Tibial nerve (tissue), 4 donors: Measurements from ENCODE around the gene MBP. TPM values are rescaled to one million over a fixed set of nuclear protein-coding genes. Genes with fewer than 3 reads are reported as not detected.

Experiments used
- DNase-seq, 2 donors: peaks; one replicate each; pipeline ENCODE4 v3.0.0-alpha.2; 2019; ENCODE audit warnings: low spot score in 2 of 2
- H3K27ac ChIP-seq, 4 donors: fragments of 200-600 bp; sonication (generic) in 3 of 4; one replicate each; pipeline ENCODE4 v1.5.1; 2017 to 2019; ENCODE audit warnings: mild to moderate bottlenecking in 1 of 4
- H3K27me3 ChIP-seq, 2 donors: fragments of 200-600 bp; sonication (generic) in 1 of 2; one replicate each; pipeline versions ENCODE4 v1.5.1 to v1.6.0; 2017 to 2019
- H3K36me3 ChIP-seq, 3 donors: fragments of 200-600 bp; sonication (generic); one replicate each; pipeline ENCODE4 v1.5.1; 2018 to 2019
- H3K4me1 ChIP-seq, 4 donors: fragments of 200-600 bp; sonication (generic) in 3 of 4; one replicate each; pipeline ENCODE4 v1.5.1; 2017 to 2019
- H3K4me3 ChIP-seq, 4 donors: fragments of 200-600 bp; sonication (generic) in 3 of 4; one replicate each; pipeline ENCODE4 v1.5.1; 2017 to 2019; ENCODE audit warnings: mild to moderate bottlenecking in 1 of 4, moderate library complexity in 1 of 4
- H3K9me3 ChIP-seq, 4 donors: fragments of 200-600 bp; sonication (generic) in 3 of 4; one replicate each; pipeline ENCODE4 v1.5.1; 2017 to 2019
- EP300 ChIP-seq, 2 donors: sonication (generic); formaldehyde crosslinking; IDR thresholded peaks; one replicate each; pipeline ENCODE4 v1.6.1; 2017; ENCODE audit warnings: antibody characterized with exemption in 2 of 2, mild to moderate bottlenecking in 1 of 2
- POLR2A ChIP-seq, 2 donors: fragments of 450-650 bp; IDR thresholded peaks; one replicate each; pipeline ENCODE4 v1.6.1; 2017; ENCODE audit warnings: antibody characterized with exemption in 2 of 2, mild to moderate bottlenecking in 2 of 2, moderate library complexity in 2 of 2
- WGBS, 2 donors: methylation state at CpG; one replicate each; pipeline ENCODE4 v1.1.5; 2018; 5-methylcytosine and 5-hydroxymethylcytosine counted together
- total RNA-seq, 4 donors: library from RNA; depleted of rRNA; stranded (reverse); fragments of >200 nt; gene quantifications; one replicate each; pipeline ENCODE4 v1.1.0, GENCODE V29; 2016
- TF ChIP-seq, protein P1 (sequence below), 5 experiments: fragments of 200-600 bp in 3 of 5; fragments of 450-650 bp in 2 of 5; sonication (generic) in 3 of 5; IDR thresholded peaks; one replicate each; pipeline ENCODE4 v1.5.1; 2016 to 2019; ENCODE audit warnings: antibody characterized with exemption in 5 of 5, mild to moderate bottlenecking in 3 of 5, moderate library complexity in 2 of 5

Gene MBP
- total RNA-seq, 4 donors from 2014 or later: 831 to 1,485 (median 1,405) TPM

DNA sequence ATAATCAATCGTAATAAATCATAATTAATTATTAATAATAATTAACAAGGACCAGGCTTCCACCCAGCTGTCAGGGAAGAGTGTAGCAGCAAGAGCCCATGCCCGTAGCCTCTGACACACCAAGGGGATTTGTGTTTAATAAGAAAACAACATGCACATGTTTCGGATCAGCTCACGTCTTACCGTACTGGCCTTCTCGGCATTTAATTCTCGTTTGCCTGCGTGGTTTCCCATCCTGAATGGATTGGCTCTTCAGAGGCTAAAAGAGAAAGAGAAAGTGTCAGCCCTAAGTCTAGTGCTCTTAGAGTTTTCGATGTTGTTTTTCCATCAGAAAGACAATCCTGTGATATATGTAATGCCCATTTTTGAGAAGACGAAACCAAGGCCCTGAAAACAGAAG is 27.6 kb downstream of the MBP start:
- WGBS, 2 donors: 67 to 73% methylated on average over 10 of the region's 10 CpGs
- no peak for DNase-seq
- Histone ChIP-seq H3K27me3 (no peaks in the 10 kb centered on the region), H3K4me1 (peaks cover 0 to 90% (median 68%) of the 10 kb centered on the region in 4 donors), H3K4me3 (no peak overlapping the region), H3K9me3 (no peaks in the 10 kb centered on the region), H3K36me3 (no peaks in the 10 kb centered on the region), H3K27ac (peak overlapping the region in 3 of 4 donors; percentile 38 to 90 (median 82))
- TF ChIP-seq POLR2A (IDR thresholded peaks at IDR 0.05) (no peak), EP300 (IDR thresholded peaks at IDR 0.05) (no peak)

DNA sequence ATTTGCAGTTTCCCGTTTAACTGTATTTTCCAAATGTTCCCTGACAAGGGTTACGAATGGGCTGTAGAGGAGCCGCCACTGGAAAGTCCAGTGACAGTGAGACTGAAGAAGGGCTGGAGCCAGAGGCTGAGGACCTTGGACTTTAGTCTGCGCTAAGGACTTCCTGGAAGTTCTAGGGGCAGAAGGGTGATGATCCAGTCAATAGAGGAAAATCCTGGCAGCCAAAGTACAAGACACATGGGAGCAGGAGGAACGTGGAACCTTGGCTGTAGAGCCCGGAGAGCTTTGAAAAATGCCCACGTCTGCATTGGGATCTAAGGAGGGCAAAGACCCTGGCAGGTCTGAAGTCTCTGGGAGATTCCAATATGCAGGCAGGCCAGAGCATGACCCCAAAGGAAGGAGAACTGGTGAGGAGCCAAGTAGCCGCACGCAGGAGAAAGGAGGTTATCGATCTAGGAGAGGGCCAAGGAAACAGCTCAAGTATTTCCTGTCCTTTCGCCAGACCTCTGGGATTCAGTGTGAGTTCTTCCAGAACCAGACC is 28.5 kb downstream of the MBP start:
- Histone ChIP-seq H3K36me3 (no peaks in the 10 kb centered on the region), H3K27me3 (no peaks in the 10 kb centered on the region), H3K4me3 (no peak overlapping the region), H3K9me3 (no peaks in the 10 kb centered on the region), H3K27ac (peak overlapping the region; percentile 27 to 90 (median 64)), H3K4me1 (peaks cover 0 to 87% (median 66%) of the 10 kb centered on the region in 4 donors)
- DNase-seq: no peak
- TF ChIP-seq POLR2A (IDR thresholded peaks at IDR 0.05): no peak
- no peak for TF ChIP-seq EP300 (IDR thresholded peaks at IDR 0.05)
- TF ChIP-seq, protein P1, sequence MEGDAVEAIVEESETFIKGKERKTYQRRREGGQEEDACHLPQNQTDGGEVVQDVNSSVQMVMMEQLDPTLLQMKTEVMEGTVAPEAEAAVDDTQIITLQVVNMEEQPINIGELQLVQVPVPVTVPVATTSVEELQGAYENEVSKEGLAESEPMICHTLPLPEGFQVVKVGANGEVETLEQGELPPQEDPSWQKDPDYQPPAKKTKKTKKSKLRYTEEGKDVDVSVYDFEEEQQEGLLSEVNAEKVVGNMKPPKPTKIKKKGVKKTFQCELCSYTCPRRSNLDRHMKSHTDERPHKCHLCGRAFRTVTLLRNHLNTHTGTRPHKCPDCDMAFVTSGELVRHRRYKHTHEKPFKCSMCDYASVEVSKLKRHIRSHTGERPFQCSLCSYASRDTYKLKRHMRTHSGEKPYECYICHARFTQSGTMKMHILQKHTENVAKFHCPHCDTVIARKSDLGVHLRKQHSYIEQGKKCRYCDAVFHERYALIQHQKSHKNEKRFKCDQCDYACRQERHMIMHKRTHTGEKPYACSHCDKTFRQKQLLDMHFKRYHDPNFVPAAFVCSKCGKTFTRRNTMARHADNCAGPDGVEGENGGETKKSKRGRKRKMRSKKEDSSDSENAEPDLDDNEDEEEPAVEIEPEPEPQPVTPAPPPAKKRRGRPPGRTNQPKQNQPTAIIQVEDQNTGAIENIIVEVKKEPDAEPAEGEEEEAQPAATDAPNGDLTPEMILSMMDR (IDR thresholded peaks at IDR 0.05): no peak
- WGBS, 2 donors: 67% methylated on average over 11 of the region's 11 CpGs

DNA sequence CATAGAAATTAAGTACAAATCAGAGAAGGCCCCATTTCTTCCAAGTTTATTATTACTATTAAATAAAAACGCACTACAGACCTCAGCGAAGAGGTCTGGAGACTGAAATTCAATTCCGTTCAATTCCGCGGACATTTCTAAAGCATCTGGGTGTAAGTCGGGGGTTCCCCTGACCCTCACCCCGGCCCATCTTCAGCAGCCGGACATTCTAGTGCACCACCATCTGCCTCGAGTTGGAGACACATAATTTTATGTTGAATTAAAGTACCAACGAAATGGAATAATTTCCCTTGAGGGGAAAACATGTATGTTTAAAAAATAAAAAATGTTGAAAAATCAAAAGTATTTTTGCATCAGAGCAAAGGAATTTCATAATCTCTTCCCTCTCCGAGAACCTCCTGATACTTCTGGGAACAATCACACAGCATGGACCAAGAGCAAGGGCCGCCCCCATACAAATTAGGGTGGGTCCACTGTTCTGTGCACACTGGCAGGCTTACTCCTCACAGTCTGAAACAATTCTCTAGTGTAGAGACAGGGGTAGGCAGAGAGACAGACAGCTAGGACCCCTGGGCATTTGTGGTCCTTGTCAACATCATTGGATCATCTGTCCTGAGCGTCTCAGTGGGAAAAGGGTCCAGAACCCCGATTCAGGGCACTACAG is 29.3 kb downstream of the MBP start:
- WGBS, 2 donors: 67 to 70% methylated on average over 14 of the region's 14 CpGs
- TF ChIP-seq, protein P1 (IDR thresholded peaks at IDR 0.05): no peak
- no peak for TF ChIP-seq EP300 (IDR thresholded peaks at IDR 0.05)
- no peak for TF ChIP-seq POLR2A (IDR thresholded peaks at IDR 0.05)
- no peak for DNase-seq
- peaks cover 0 to 87% (median 62%) of the 10 kb centered on the region in 4 donors for H3K4me1 ChIP-seq
- H3K9me3 ChIP-seq: no peaks in the 10 kb centered on the region
- H3K27me3 ChIP-seq: no peaks in the 10 kb centered on the region
- no peaks in the 10 kb centered on the region for H3K36me3 ChIP-seq
- H3K27ac ChIP-seq: peak overlapping the region; percentile 27 to 90 (median 64)
- H3K4me3 ChIP-seq: no peak overlapping the region

DNA sequence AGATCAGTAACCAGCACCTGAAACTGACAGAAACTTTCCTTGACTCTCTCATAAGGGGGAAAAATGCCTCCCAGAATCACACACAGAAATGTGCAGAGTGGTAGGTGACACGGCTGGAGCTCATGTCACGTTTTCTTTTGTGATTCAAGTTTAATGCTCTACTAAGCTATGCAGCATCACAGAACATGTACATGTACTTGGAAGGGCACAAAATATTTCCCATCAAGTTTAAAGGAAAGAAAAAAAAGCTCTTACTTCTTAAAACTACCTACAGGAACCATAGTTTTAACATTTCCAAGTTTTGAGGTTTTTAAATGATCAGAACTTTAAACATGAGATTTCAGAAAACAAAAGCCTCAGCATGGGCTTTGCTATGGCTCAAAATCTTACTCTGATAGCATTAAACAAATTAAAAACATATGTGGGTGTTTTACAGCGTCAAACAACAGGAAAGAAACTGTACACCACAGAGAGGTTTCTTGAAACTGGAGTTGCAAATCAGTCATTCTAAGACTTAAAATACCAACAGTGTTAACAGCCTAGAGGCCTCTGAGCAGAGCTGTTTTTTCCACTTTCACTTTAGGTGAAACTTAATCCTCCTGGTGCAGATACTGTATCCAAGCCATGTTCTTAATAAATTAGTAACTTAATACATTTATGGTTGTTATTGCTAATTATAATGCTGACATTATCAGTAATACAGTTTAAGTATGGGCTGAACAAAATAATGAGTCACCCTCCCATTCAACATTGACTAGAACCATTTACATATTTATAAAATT is 30.1 kb downstream of the MBP start:
- H3K27ac ChIP-seq: peak overlapping the region; percentile 4 to 90 (median 78)
- H3K36me3 ChIP-seq: no peaks in the 10 kb centered on the region
- DNase-seq: no peak
- no peaks in the 10 kb centered on the region for H3K9me3 ChIP-seq
- H3K4me3 ChIP-seq: no peak overlapping the region
- TF ChIP-seq, protein P1 (IDR thresholded peaks at IDR 0.05): no peak
- TF ChIP-seq EP300 (IDR thresholded peaks at IDR 0.05) (no peak), POLR2A (IDR thresholded peaks at IDR 0.05) (no peak)
- whole genome bisulfite sequencing, 2 donors: 50 to 53% methylated on average over 3 of the region's 3 CpGs
- H3K27me3 ChIP-seq: no peaks in the 10 kb centered on the region
- peaks cover 0 to 84% (median 55%) of the 10 kb centered on the region in 4 donors for H3K4me1 ChIP-seq

DNA sequence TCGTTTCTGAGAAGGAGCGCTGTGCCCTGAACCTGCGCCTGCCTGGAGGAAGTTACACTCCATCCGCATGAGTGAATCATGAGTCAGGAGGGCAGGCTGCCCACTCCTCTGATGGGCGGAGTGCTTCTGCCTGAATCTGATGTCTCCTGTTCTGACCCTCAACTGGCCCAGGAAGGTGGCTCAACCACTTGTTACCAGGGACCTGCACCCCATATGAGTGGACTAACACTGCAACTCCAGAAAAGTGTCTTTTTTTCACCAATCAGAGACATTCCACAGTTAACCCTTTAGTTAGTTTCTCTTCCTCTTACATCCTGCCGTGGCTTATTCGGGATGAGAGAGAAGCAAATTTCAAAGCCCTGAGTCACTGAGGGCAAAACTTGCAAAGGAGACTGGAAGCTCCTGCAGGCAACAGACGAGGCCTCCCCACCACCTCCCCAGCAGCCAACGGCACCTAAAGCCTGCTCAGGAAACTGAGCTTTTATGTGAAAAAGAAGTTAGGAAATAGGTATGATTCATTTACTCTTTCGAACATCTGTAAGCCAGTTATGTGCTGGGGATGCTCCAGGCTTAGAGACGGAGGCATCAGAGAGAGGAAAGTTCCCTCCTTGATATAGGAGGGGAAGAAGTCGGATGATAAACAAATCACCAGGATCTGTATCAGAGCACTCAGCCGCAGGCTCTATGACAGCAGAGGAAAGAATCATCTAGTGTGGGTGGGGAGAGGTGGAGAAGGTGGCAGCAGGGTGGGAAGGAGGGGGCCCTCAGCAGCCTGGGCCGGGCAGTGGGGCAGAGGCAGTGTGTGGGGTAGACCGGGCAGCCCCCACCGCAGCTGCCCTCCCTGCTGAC is 30.9 kb downstream of the MBP start:
- 35 to 36% methylated on average over 16 of the region's 16 CpGs for WGBS, 2 donors
- peak in 1 of 2 donors; percentile 73 for TF ChIP-seq EP300 (IDR thresholded peaks at IDR 0.05)
- TF ChIP-seq, protein P1 (IDR thresholded peaks at IDR 0.05): no peak
- Histone ChIP-seq H3K4me3 (no peak overlapping the region), H3K27me3 (no peaks in the 10 kb centered on the region), H3K27ac (peak overlapping the region; percentile 4 to 90 (median 78)), H3K9me3 (no peaks in the 10 kb centered on the region), H3K4me1 (peaks cover 0 to 79% (median 48%) of the 10 kb centered on the region in 4 donors), H3K36me3 (no peaks in the 10 kb centered on the region)
- peak; percentile 75 to 85 for DNase-seq
